GM18861 (cell line): ENCODE measurements around the gene LRP2.
"Not testable (repeated sequence)": the region's sequence is repeated elsewhere in the genome, so short reads cannot be mapped to it uniquely, and the experiment has no call there.

Experiments
- ATAC-seq: cut with Tn5 transposase; IDR thresholded peaks from one replicate; pipeline ENCODE4 v1.9.1; 2021; ENCODE audit not compliant: unreplicated experiment

LRP2 gene

DNA sequence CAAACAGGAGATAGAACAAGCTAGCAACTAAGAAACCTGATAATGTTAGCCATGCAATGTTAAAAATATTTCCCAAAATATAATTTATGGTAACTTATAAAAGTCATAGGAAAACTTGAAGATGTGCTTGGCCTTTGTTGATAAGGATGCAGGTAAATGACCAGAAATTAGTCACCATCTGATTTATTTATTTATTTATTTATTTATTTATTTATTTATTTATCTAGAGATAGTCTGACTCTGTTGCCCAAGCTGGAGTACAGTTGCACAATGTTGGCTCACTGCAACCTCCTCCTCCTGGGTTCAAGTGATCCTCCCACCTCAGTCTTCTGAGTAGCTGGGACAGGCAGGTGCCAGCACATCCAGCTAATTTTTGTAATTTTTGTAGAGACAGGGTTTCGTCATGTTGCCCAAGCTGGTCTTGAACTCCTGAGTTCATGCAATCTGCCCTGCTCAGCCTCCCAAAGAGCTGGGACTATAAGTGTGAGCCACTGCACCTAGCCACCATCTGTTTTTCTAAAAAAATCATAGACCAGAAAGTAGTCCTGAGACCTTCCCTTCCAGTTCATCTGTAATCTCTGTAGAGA lies 183.4 kb downstream of the LRP2 start:
- ATAC-seq = no peak

DNA sequence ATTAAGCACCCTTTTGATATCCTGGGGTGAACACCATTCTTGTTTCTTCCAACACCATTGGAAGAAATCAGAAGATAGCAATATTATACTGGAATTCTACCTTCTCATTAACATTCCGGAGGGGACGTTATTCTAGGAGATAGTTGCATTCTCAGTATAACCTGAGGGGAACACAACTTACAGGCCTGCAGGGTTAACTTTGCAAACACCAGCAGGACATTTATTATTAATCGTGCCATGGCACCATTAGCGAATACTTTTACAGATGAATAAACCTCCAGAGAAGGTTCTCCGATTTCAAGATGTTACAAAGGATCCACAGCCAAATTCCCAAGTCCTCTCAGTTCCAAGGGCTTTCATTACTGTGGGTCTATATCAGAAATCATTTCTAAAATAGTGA lies 184.0 kb downstream of the LRP2 start:
- ATAC-seq = no peak

DNA sequence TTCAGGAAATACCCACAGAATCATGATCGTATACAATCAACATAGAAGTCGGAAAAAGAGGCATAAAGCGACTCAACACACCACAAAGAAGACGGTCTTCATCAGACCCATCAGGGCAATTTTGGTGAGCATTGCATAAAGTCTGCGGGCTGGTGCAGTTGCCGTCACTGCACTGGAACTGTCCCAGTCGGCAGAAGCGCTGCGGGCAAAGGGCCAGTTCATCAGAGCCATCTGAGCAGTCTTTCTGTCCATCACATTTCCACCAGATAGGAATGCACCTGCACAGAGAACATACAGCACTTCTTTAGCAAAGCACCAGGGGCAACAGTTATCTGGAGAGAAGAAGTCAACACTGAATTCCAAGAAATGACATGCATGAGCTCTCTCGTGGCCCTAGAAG lies 187.2 kb downstream of the LRP2 start:
- ATAC-seq = no peak

DNA sequence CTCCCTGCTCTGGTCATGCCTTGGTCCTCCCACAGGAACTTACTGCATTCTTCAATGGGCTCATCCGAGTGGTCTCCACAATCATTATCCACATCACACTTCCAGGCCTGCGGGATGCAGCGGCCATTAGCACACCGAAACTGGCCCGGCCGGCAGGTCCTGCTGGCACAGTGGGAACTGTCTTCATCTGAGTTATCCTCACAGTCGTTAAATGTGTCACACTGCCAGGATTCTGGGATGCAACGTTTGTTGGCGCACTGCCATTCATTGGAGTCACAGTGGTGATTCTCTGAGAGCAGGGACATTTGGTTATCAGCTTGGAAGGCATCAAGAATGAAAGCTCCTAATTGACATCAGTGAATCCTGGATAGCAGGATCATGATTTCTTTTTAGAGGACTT lies 188.5 kb downstream of the LRP2 start:
- ATAC-seq = no peak

DNA sequence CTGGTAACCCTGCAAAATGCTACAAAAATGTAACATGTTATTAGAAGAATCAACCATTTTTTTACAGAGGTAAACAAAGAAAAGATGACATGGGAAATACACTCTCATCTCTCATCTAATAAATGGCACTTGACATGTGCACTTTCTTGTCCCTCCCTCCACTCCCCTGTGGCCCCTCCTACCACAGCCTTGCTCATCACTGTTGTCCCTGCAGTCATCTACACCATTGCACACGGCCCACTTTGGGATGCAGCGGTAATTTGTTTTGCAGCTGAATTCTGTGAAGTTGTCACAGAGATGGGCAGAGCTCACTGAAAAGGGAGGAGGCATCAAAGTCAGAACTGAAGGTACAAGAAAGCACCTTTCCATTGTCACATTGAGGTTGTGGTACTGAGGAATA lies 189.4 kb downstream of the LRP2 start:
- ATAC-seq = no peak

DNA sequence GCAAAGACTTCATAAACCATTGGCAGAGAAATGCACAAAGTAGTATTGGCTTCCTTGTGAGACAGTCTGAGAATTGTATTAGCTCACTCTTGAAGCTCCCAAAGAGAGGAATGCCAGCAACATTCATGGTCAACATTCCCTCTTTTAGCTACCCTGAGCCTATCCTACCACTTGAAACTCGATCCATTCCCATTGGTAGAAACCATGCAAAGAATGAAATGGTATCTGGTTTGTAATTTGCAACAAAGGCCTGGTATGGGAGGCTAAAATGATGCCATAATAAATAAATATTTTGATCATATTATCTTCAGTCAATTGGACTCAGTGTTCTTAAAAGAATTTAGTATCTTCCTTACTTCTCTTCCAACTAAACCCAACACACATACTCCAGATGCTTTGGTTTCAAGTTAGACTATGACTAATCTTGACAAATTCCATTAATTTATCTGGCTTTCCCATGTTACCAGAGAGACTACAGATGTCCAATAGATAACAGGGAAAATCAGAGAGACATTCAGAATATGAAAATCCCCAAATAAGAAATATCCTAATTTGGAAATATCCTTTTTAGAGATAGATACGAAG lies 190.1 kb downstream of the LRP2 start:
- no peak for ATAC-seq

DNA sequence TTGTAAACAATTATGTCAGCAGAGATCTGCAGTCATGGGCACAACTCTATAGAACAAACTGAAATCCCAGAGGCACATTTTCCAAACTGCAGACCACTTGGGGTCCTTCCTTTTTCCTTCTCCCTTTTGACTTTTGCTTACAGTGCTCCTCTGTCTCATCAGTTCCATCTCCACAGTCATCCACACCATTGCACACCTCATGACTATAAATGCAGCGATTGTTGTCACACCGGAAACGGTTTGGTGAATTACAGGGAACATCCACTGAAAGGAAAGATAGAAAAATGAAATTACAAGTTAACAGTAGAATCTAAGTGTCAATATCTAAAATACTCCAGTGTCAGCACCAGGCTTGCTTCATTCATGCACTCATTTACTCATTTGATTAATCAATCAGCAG lies 196.5 kb downstream of the LRP2 start:
- ATAC-seq = no peak

DNA sequence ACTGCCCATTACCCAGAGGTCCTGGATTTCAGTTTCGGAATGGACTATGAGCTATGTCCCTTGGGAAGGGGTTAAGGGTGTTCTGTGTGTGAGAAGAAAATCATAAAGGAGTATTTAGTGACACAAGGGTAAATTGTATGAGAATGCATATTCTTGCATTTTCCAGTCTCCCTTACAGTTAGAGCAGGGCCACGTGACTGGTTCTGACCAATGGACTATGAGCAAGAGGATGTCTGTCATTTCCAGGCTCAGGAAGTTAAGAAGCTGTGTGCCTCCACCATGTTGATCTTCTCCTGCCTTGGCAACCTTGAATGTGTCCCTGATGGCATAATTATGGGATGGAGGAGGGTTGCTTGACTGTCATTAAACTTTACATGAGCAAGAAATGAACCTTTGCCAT lies 198.0 kb downstream of the LRP2 start:
- no peak for ATAC-seq

DNA sequence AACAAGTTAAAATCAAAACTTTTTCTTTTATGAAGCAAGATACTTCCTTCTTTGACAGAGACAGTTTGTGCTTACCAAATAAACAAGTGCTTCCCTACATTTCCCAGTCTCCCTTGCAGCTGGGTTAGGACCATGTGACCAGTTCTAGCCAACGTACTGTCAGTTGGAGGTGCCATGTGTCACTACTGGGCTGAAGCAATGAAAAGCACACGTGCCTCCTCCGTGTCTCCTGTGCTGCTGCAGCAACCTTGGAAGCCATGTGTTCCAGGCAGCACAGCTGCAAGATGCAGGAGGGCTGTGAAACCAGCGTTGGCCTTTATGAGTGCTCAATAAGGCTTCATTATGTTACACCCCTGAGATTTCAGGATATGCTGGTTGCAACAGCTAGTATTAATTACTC lies 199.7 kb downstream of the LRP2 start:
- no peak for ATAC-seq

DNA sequence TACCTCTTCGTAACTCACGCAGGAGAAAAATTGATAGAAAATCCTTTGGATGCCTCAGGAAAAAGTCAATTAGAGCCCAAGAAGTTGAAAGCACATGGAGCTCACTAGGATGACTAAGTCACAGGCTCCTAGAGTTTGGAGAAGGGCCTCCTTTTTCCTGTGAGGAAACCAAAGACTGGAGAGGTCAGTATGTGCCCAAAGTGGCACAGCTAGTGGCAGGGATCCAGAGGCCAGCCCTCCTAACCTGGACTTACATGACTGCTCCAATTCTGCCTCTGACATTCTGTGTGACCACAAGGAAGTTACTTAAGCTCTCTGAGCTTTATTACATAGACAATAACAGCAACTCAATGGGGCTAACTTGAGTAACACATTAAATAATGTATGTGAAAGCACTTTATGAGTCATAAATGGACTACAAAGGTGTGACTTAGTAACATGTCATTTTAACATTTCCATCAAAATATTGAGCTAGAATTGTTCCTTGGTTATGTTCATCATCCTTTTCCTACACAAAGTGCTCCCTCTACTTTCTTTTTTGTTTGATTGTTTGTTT lies 201.3 kb downstream of the LRP2 start:
- no peak for ATAC-seq

DNA sequence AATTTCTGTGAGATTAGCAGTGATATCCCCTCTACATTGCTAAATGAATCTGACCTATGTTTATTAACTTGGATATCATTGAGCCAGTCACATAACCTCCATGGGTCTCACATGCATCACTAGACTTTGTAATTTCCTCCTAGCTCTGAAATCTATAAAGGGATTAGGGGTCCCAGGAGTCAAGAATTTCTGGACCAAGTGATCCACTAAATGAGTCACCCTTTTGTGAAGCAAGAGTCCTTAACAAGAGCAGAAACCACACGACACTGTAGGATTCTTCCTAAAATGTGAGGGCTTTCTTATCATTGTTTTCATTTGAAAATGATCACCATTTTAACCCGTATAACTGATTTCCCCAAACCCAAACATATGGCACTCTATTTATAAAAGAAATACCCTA lies 202.6 kb downstream of the LRP2 start:
- ATAC-seq = no peak

DNA sequence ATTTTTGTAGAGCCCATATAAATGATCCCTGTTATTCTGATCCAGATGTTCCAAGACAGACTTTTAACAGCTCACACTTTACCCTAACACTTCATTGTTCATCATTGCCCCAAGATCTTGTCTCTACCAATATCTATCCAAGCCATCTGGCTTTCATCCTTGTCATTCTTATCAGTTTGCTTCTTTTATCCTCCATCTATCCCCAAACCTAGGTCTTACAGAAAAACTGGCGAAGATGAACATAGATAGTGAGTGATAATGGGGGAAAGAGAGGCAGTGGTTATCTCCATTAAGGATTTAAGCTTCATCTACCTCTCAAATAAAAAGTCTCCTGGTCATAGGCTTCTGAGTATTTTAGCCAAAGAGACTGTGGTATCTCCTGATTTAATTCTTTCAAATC lies 203.5 kb downstream of the LRP2 start:
- ATAC-seq = no peak

DNA sequence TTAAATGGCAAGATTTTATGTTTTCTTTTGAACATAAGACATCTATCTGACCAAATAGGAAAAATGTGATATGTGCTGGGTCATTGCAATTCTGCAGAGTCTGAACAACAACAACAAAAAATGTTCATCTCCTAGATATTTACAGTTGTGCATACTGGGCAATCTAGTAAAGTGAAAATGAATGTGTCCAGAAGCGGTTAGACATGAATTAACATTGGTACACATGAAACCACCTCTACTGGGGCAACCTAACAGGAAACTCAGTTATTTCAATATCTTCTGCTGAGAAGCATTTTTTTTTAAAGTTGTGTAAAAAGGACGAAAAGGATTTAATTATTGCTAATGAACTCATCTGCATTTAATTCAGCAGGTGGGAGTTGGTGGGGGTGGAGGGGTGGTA lies 216.1 kb downstream of the LRP2 start:
- no peak for ATAC-seq

DNA sequence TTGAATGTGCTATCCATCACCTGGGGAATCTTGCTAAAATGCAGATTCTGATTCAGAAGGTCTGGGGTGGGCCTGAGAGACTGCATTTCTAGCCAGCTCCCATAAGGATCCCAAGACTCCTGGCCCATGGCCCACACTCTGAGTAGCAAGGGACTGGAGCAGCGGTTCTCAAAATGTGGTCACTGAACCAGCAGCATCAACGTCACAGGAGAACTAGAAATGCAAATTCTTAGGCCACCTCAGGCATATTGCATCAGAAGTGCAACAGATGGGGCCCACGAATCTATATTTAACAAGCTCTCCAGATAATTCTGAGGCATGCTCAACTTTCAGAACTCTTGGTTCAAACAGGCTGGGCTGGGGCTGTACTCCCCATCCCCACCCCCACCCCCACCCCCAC lies 218.3 kb downstream of the LRP2 start:
- no peak for ATAC-seq

DNA sequence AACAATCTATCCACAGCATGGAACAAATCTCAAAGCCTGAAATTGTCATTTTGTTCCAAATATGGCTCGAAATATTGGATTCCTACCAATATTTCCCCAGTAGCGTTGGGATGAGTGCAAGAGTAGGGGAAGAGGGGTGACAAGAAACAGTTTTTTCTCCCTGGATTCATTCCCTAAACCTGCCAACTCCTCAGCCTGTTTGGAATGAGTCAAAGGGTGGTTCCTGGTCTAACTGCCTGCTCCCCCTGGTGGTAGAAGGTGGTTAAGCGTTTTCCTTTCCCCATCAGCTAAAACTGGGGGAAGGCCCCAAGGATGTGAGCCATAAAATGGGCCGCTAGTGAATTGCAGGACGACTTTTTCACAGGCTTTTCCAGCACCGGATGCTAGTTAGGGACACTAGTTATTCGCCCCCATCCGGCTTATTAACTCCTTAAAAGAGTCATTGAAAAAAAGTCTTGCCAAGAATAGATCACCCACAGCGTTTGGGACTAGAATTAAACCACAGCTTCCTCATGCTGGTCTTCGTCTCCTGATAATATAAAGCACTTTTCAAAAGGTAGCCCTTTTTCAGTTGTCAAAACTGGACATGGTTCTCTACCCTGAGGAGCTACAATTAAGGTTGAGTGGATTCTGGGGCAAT lies 220.5 kb downstream of the LRP2 start:
- ATAC-seq = peak; percentile 58

DNA sequence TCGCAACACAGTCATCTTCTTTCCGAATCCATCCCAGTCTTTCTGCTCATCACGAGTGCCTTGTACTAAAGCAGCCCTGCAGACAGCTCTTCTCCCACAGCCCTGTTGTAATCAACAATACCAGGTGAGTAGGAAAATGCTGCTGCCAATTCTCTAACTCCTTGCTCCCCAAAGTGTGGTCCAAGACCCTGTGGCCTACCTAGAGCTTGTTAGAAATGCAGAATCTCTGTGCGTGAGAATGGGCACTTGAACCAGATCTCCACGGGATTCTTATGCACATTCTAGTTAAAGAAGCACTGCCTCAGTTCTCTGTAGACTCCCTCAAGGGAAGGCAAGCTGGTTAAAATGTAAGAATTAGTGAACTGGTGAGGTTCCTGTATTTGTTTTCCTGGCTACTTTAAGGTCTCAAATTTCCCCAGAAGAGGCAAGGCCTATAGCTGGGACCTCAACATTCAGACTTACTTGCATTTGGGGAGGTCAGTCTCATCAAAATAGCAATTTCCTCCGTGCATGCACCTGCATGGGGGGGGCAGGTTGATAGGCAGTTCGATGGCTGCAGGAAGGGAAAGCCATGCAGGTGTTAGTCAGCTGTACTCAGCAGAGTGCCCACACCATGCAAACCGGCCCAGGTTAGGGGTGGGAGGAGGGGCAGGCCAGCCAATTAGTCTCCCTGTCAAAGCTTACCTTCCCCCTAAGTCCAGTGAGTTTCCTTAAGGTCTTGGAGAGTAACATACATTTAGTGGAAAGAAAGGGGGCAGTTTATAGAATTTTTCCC lies 222.2 kb downstream of the LRP2 start:
- ATAC-seq = no peak

DNA sequence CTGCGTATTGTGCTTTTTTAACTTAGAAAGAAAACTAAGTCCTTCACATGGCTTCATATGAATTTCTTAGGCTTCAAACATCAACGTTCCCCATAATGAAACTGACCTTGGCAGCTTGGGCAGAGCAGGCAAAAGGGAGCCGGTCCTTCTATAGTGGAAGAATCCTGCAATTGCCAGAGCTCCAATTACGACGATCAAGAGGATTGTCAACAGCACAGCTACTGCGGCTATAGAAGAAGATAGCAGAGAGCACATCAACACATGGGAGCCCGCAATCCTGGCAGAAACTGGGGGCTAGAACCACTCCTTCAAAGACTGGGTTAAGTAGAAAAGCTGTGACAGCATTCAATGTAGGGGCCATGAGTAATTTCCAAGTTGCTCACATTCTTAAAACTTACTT lies 223.2 kb downstream of the LRP2 start:
- no peak for ATAC-seq

DNA sequence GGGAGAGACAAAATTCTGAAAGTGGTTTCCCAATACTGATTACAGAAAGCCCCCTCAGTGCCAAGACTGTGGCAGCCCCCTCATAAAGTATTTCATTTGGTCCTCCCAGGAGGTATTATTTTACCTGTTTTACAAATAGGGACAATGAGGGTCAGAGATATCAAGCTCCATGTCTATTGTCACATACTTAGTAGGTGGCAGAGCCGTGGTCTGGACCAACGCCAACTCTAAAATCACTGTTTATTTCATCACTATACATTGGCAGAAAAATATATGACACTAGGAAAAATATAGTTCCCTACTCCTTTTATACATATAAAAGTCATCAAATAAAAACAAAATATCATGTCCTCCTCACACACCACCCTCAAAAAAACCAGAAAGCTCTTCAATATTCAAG lies 224.4 kb downstream of the LRP2 start:
- no peak for ATAC-seq

DNA sequence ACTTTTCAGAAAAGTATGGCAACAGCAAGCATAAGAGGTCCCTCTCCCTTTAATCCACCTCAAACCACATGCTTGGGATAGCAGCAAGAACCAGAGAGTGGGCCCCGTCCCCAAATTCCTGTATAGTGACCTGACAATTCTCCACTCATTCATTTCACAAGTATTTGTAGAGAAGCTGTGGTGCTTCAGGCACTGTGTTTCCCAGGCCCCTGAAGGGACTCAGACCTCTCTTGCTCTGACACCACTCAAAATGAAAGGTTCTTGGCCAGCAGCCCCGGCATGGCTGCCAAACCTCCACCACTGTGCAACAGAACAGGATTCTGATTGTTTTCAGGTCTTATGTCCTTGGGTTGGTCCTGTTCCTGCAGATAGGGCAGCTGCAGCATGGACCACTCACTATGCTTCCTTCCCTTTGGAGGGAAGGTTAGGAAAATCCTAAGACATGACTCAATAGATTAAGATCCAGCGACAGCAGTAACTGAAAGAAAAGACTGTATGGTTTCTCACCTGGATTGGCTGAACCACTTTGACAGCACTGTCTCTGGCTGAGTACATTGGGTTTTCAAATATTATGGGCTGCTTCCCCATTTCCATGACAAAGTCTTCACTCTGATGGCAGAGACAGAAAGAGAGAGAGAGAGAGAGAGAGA lies 225.3 kb downstream of the LRP2 start:
- ATAC-seq = no peak

DNA sequence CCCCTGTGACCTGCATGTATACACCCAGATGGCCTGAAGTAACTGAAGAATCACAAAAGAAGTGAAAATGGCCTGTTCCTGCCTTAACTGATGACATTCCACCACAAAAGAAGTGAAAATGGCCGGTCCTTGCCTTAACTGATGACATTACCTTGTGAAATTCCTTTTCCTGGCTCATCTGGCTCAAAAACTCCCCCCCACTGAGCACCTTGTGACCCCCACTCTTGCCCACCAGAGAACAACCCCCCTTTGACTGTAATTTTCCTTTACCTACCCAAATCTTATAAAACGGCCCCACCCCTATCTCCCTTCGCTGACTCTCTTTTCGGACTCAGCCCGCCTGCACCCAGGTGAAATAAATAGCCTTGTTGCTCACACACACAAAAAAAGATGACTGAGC lies 225.9 kb downstream of the LRP2 start:
- not testable (repeated sequence) for ATAC-seq

DNA sequence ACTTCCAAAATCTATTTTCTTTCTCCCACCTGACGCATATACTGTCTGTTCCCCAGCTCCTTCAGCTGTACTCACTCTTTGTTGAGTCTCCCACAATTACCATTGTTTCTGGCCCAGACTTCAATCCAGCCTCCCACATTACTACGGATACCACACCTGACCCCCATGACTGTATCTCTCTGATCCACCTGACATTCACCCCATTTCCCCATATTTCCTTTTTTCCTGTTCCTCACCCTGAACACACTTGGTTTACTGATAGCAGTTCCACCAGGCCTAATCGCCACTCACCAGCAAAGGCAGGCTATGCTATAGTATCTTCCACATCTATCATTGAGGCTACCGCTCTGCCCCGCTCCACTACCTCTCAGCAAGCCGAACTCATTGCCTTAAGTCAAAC lies 228.1 kb downstream of the LRP2 start:
- not testable (repeated sequence) for ATAC-seq
